Fibroblast of skin of scalp (primary cell): ENCODE results near the gene LRRC36.

Experiments
- DNase-seq: peaks from one replicate; pipeline ENCODE4 v3.0.0-alpha.2; 2013

LRRC36 gene

GRCh38 chr16:67294171-67294757 is 32.4 kb upstream of the LRRC36 start:
- DNase-seq, result no peak

- DNase-seq, result peak; percentile 76
Measured at GRCh38 chr16:67294938-67295361, 31.7 kb upstream of the LRRC36 start.

- peak; percentile 85 for DNase-seq
Measured at GRCh38 chr16:67296420-67296819, 30.2 kb upstream of the LRRC36 start.

- DNase-seq, result no peak
Measured at GRCh38 chr16:67298277-67298676, 28.3 kb upstream of the LRRC36 start.

GRCh38 chr16:67299269-67299668 is 27.3 kb upstream of the LRRC36 start:
- DNase-seq, result no peak

- peak; percentile 45 for DNase-seq
Measured at GRCh38 chr16:67301080-67301782, 25.4 kb upstream of the LRRC36 start.

- DNase-seq, result no peak
Measured at GRCh38 chr16:67302076-67302475, 24.5 kb upstream of the LRRC36 start.

- DNase-seq, result no peak
Measured at GRCh38 chr16:67302970-67303369, 23.6 kb upstream of the LRRC36 start.

- DNase-seq, result peak; percentile 53
Measured at GRCh38 chr16:67304020-67304419, 22.6 kb upstream of the LRRC36 start.

- DNase-seq, result no peak
Measured at GRCh38 chr16:67305216-67306071, 21.2 kb upstream of the LRRC36 start.

- DNase-seq, result no peak
Measured at GRCh38 chr16:67310561-67310960, 16.1 kb upstream of the LRRC36 start.

GRCh38 chr16:67311607-67312488 is 14.8 kb upstream of the LRRC36 start:
- peak; percentile 99 for DNase-seq

GRCh38 chr16:67312719-67313118 is 13.9 kb upstream of the LRRC36 start:
- DNase-seq, result no peak

- DNase-seq, result no peak
Measured at GRCh38 chr16:67317853-67318252, 8.8 kb upstream of the LRRC36 start.

- no peak for DNase-seq
Measured at GRCh38 chr16:67326115-67326471, 522 bp upstream of the LRRC36 start.

GRCh38 chr16:67327743-67328142 is 1.1 kb downstream of the LRRC36 start:
- no peak for DNase-seq

- no peak for DNase-seq
Measured at GRCh38 chr16:67329901-67330300, 3.3 kb downstream of the LRRC36 start.

GRCh38 chr16:67333315-67333714 is 6.7 kb downstream of the LRRC36 start:
- DNase-seq, result no peak

- no peak for DNase-seq
Measured at GRCh38 chr16:67336116-67336515, 9.5 kb downstream of the LRRC36 start.

GRCh38 chr16:67336648-67337047 is 10.0 kb downstream of the LRRC36 start:
- DNase-seq, result no peak

- DNase-seq, result peak; percentile 31
Measured at GRCh38 chr16:67339453-67339852, 12.8 kb downstream of the LRRC36 start.

GRCh38 chr16:67341250-67341649 is 14.6 kb downstream of the LRRC36 start:
- no peak for DNase-seq

GRCh38 chr16:67342616-67343015 is 16.0 kb downstream of the LRRC36 start:
- no peak for DNase-seq
